Fibroblast of pulmonary artery (primary cell): ENCODE results near the gene PCSK2.

ENCODE experiments used
- DNase-seq: peaks from one replicate; pipeline ENCODE4 v3.0.0-alpha.2; 2010; ENCODE audit warnings: low read depth
- H3K4me3 ChIP-seq: replicated peaks from 2 replicates; pipeline ENCODE4 v1.5.1; 2011; ENCODE audit warnings: low read depth, mild to moderate bottlenecking, control low read depth, low read length, moderate library complexity
- TF ChIP-seq, protein P1 (sequence below): IDR thresholded peaks from 2 replicates; pipeline ENCODE4 v1.5.1; 2011; ENCODE audit warnings: mild to moderate bottlenecking, control low read depth, low read length, inconsistent platforms; ENCODE audit errors: missing control alignments

The PCSK2 gene

DNA sequence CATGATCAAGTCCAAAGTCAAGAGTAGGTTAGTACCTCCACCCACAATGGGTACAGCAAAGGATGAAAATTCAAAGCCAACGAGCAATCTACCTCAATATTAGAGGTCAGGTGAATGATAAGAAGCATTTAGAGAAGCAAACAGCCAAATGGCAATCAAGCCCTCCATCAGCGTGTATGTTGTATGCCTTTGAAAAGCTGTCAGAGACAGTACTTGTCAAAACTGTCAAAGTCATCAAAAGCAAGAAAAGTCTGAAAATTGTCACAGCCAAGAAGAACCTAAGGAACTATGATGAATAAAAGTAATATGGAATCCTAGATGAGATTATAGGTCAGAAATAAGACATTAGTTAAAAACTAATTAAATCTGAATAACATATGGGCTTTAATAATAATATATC, 99.3 kb downstream of the PCSK2 start:
- H3K4me3 ChIP-seq, result no peak overlapping the region
- TF ChIP-seq, protein P1, sequence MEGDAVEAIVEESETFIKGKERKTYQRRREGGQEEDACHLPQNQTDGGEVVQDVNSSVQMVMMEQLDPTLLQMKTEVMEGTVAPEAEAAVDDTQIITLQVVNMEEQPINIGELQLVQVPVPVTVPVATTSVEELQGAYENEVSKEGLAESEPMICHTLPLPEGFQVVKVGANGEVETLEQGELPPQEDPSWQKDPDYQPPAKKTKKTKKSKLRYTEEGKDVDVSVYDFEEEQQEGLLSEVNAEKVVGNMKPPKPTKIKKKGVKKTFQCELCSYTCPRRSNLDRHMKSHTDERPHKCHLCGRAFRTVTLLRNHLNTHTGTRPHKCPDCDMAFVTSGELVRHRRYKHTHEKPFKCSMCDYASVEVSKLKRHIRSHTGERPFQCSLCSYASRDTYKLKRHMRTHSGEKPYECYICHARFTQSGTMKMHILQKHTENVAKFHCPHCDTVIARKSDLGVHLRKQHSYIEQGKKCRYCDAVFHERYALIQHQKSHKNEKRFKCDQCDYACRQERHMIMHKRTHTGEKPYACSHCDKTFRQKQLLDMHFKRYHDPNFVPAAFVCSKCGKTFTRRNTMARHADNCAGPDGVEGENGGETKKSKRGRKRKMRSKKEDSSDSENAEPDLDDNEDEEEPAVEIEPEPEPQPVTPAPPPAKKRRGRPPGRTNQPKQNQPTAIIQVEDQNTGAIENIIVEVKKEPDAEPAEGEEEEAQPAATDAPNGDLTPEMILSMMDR, result no peak
- no peak for DNase-seq

DNA sequence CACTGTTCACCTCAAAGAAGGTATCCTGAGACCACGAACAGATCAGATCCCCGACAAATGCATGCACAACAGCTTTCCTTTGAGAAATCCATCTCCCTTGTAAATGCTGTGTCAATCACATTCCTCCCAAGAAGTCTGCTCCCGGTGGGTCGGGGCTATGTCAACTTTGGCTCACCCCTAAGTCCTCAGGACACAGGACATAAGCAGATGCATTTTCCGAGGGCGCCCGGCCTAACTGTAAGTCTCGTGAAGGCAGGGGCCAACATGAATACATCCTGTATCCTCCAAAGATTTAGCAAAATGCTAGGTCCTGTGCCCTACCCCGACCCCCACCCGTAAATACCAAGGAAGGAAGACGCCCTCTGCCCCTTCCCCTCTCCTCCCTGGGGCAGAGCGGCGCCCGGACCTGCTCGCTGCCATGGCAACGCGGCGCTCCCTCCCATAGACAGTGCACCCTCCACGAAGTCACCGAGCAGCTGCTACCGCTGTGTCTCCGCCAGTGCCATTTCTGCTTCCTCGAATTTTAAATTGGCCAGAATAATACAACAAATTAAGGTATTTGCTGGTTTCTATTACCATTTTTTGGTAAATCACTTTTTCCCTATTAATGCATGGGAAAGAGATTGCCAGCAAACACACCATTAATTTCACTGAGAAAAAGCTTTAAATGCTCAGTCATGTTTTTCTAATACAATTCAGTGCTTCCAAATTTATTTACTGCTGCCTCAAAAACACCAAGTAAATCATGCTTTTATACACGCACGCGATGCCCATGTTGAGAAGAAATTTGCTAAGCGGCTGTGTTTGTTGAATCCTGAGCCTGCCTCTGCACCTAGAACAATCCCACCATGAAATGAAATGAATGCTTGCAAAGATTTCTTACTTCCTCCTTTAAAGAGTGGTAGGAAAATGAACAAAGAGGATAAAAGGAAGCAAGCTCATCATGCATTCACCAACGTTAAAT, 100.6 kb downstream of the PCSK2 start:
- no peak for DNase-seq
- no peak overlapping the region for H3K4me3 ChIP-seq
- TF ChIP-seq, protein P1, result no peak

DNA sequence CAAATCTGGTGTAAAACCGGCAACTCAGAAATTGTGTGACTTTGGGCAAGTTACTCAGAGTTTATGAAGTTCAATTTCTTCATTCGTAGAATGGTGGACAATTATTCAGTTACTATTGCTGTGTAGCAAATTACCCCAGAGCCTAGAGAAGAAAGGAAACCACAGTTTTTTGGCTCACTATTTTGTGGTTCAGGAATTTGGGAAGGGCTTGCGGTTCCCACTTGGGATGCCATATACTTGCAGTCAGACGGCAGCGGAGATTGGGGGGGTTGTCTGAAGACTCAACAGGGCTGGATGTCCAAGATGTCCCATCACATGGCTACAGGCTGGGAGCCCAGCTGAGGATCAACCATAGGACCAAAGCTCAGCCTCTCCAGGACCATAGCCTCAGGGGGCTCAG, 108.1 kb downstream of the PCSK2 start:
- no peak overlapping the region for H3K4me3 ChIP-seq
- TF ChIP-seq, protein P1, result no peak
- no peak for DNase-seq

DNA sequence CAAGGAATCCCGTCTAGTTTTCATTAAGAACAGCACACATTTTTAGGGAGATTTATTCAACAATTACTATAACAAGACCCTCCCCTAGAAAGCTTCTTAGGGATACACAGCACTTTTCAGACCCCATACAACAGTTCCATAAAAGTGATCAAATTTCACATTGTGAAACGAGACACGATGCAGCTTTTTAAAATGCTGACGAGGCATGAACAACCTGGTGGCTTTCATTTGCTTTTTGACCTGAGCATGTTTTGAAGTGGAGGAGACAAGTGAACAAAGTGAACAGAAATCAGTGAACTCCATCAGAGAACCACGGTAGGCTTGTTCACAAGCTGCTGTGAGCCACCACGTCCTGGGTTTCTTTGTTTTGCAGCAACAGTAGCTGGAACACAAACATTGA, 112.2 kb downstream of the PCSK2 start:
- DNase-seq, result no peak
- no peak overlapping the region for H3K4me3 ChIP-seq
- TF ChIP-seq, protein P1, result no peak

DNA sequence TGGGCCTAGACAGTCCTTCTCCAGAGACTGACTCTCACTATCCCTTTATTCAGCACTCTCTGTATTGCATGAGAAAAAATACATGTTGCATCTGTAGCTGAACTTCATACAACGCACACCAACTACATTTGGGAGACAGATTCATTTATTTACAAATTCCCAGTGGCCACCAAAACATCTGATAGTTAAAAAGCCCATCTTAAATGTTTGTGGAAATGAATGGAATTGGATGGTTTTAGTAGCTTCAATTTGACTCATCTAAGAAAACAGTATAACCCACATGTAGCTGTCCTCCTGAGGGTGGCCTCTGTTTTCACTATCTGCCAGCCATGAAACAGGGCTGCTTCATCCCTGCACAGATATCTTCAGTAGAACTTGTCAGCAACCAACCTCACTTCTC, 116.3 kb downstream of the PCSK2 start:
- TF ChIP-seq, protein P1, result no peak
- DNase-seq, result no peak
- no peak overlapping the region for H3K4me3 ChIP-seq

DNA sequence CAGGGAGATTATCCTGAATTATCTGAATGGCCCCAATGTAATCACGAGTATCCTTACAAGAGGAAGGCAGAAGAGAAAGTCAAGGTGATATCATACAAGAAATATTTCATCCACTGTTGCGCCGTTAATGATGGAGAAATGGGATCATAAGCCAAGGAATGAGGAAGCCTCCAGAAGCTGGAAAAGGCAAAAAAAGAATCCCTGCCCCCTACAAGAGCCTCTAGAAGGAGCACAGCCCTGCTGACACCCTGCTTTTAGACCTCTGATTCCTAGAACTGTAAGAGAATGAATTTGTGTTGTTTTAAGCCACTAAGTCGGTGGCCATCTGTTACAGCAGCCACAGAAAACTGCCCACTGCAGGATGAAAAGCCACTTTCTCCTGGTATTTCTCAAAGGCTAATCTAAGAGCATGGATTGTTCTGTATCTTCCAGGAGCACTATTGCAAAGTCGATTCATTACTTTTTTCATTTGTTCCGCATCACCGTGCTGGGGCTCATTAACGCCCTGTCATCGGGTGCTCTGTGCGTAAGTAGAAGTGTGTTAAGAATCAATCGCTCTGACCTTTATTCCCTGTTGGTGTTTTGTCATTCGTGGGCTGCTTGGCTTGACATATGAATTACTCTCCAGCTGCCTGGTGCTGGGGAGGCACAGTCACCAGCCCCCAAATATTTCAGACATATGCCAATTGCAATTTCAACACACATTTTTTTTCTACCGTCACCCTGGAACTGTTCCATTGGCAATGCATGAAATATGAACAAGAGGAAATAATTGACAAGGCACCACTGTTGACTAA, 117.0 kb downstream of the PCSK2 start:
- H3K4me3 ChIP-seq, result no peak overlapping the region
- no peak for DNase-seq
- TF ChIP-seq, protein P1, result no peak
